Neural cell (in vitro differentiated cells): Measurements from ENCODE around the gene TRIM10. TPM values are rescaled to one million over a fixed set of nuclear protein-coding genes. Genes with fewer than 3 reads are reported as not detected.

Source experiments
- H2AFZ ChIP-seq: fragments of 200-600, 300-800 bp; sonication (generic), shearing (Covaris generic); 2 replicates; pipeline ENCODE4 v1.6.0; 2014; ENCODE audit warnings: low read depth, mild to moderate bottlenecking, antibody characterized with exemption, low read length, moderate library complexity
- H3F3A ChIP-seq: fragments of 200-600 bp; shearing (Covaris generic); 2 replicates; pipeline ENCODE4 v1.6.1; 2016; ENCODE audit warnings: mild to moderate bottlenecking, moderate library complexity, mixed read lengths, antibody characterized with exemption, low read length; ENCODE audit not compliant: insufficient read depth, poor library complexity, severe bottlenecking
- H3K27ac ChIP-seq: fragments of 200-600, 300-800 bp; sonication (generic), shearing (Covaris generic); 2 replicates; pipeline ENCODE4 v1.5.1; 2014; ENCODE audit warnings: mild to moderate bottlenecking, low read length, moderate library complexity
- H3K27me3 ChIP-seq: fragments of 300-800, 200-600 bp; sonication (generic), shearing (Covaris generic); 2 replicates; pipeline ENCODE4 v1.6.0; 2014; ENCODE audit warnings: mild to moderate bottlenecking, low read depth, low read length, moderate library complexity; ENCODE audit not compliant: insufficient read depth
- H3K36me3 ChIP-seq: fragments of 300-800, 200-600 bp; sonication (generic), shearing (Covaris generic); 2 replicates; pipeline ENCODE4 v1.5.1; 2014; ENCODE audit warnings: mild to moderate bottlenecking, antibody characterized with exemption, low read length, moderate library complexity; ENCODE audit not compliant: insufficient read depth
- H3K4me2 ChIP-seq: fragments of 300-800, 200-600 bp; sonication (generic), shearing (Covaris generic); 2 replicates; pipeline ENCODE4 v1.6.0; 2014; ENCODE audit warnings: mild to moderate bottlenecking, low read length
- H3K4me3 ChIP-seq: fragments of 300-800, 200-600 bp; sonication (generic), shearing (Covaris generic); 2 replicates; pipeline ENCODE4 v1.5.1; 2014; ENCODE audit warnings: mild to moderate bottlenecking, low read length, moderate library complexity
- H3K79me2 ChIP-seq: fragments of 200-600 bp; shearing (Covaris generic); replicated peaks from 2 replicates; pipeline ENCODE4 v1.6.0; 2014; ENCODE audit warnings: mild to moderate bottlenecking, low read length, moderate library complexity; ENCODE audit not compliant: insufficient read depth
- H3K9ac ChIP-seq: fragments of 300-800, 200-600 bp; sonication (generic), shearing (Covaris generic); 2 replicates; pipeline ENCODE4 v1.6.1; 2016; ENCODE audit warnings: mild to moderate bottlenecking, low read length, mixed read lengths
- H3K9me2 ChIP-seq: fragments of 200-600 bp; shearing (Covaris generic); 2 replicates; pipeline ENCODE4 v1.6.1; 2016; ENCODE audit warnings: mild to moderate bottlenecking, low read length, mixed read lengths; ENCODE audit not compliant: insufficient read depth
- H3K9me3 ChIP-seq: fragments of 200-600, 300-800 bp; sonication (generic), shearing (Covaris generic); 2 replicates; pipeline ENCODE4 v1.6.1; 2016; ENCODE audit warnings: mild to moderate bottlenecking, mixed run types, low read length, moderate library complexity, mixed read lengths
- H4K20me1 ChIP-seq: fragments of 200-600 bp; shearing (Covaris generic); 2 replicates; pipeline ENCODE4 v1.6.1; 2016; ENCODE audit warnings: mild to moderate bottlenecking, mixed run types; ENCODE audit not compliant: insufficient read depth
- CTCF ChIP-seq: fragments of 450-650 bp; IDR thresholded peaks from 2 replicates; pipeline ENCODE4 v1.5.1; 2014; ENCODE audit warnings: antibody characterized with exemption, mild to moderate bottlenecking, moderate library complexity; ENCODE audit not compliant: poor library complexity, severe bottlenecking
- EP300 ChIP-seq: fragments of 450-650 bp; conservative IDR thresholded peaks from 2 replicates; pipeline ENCODE4 v1.6.1; 2014; ENCODE audit warnings: antibody characterized with exemption, mild to moderate bottlenecking, moderate library complexity; ENCODE audit not compliant: poor library complexity, severe bottlenecking
- EZH2 ChIP-seq: fragments of 200-600, 300-800 bp; shearing (Covaris generic), sonication (generic); IDR thresholded peaks from 2 replicates; pipeline ENCODE4 v1.6.1; 2014; ENCODE audit warnings: antibody characterized with exemption, low read length, borderline replicate concordance, mild to moderate bottlenecking; ENCODE audit not compliant: insufficient read depth, poor library complexity, severe bottlenecking
- MXI1 ChIP-seq: fragments of 450-650 bp; conservative IDR thresholded peaks from 2 replicates; pipeline ENCODE4 v1.6.1; 2014; ENCODE audit warnings: antibody characterized with exemption, mild to moderate bottlenecking; ENCODE audit not compliant: poor library complexity, severe bottlenecking
- POLR2AphosphoS5 ChIP-seq: IDR thresholded peaks from 2 replicates; pipeline ENCODE4 v1.6.1; 2012
- RAD21 ChIP-seq: fragments of 450-650 bp; conservative IDR thresholded peaks from 2 replicates; pipeline ENCODE4 v1.6.1; 2014; ENCODE audit warnings: antibody characterized with exemption, mild to moderate bottlenecking, moderate library complexity
- REST ChIP-seq: IDR thresholded peaks from 2 replicates; pipeline ENCODE4 v1.6.1; 2012; ENCODE audit warnings: borderline replicate concordance
- SMC3 ChIP-seq: fragments of 450-650 bp; conservative IDR thresholded peaks from 2 replicates; pipeline ENCODE4 v1.6.1; 2014; ENCODE audit warnings: antibody characterized with exemption, mild to moderate bottlenecking, moderate library complexity; ENCODE audit not compliant: poor library complexity
- TAF1 ChIP-seq: IDR thresholded peaks from 2 replicates; pipeline ENCODE4 v1.6.1; 2012; ENCODE audit warnings: low read depth
- polyA plus RNA-seq: library from polyadenylated mRNA; depleted of rRNA; stranded (reverse); fragments of >200 nt; gene quantifications from 2 replicates; pipeline ENCODE4 v1.2.3, GENCODE V29; 2014

Gene TRIM10
- polyA plus RNA-seq, 1 donor from 2014 or later = not detected

GRCh38 chr6:30180145-30180544, 19.1 kb upstream of the TRIM10 start:
- no peak for TF ChIP-seq MXI1
- no peak for TF ChIP-seq SMC3
- TF ChIP-seq EZH2 = no peak
- TF ChIP-seq TAF1 = no peak
- TF ChIP-seq POLR2AphosphoS5 = no peak
- TF ChIP-seq REST = no peak
- TF ChIP-seq CTCF = no peak
- TF ChIP-seq EP300 = no peak
- no peak for TF ChIP-seq RAD21
- Histone ChIP-seq H3K9me2 (no peaks in the 10 kb centered on the region), H3K9me3 (no peaks in the 10 kb centered on the region), H3F3A (no peaks in the 10 kb centered on the region), H4K20me1 (no peaks in the 10 kb centered on the region), H3K4me3 (no peak overlapping the region), H3K9ac (no peak overlapping the region), H2AFZ (no peak overlapping the region), H3K36me3 (peaks cover 10% of the 10 kb centered on the region), H3K79me2 (no peaks in the 10 kb centered on the region), H3K27me3 (no peaks in the 10 kb centered on the region), H3K4me2 (no peak overlapping the region), H3K27ac (no peak overlapping the region)

- no peak for TF ChIP-seq CTCF
- TF ChIP-seq REST = no peak
- no peak for TF ChIP-seq POLR2AphosphoS5
- TF ChIP-seq SMC3 = no peak
- TF ChIP-seq EP300 = no peak
- no peak for TF ChIP-seq RAD21
- no peak for TF ChIP-seq TAF1
Measured at GRCh38 chr6:30178837-30179236, 17.8 kb upstream of the TRIM10 start.

More at GRCh38 chr6:30178837-30179236, 17.8 kb upstream of the TRIM10 start:
- Histone ChIP-seq H3K79me2 (no peaks in the 10 kb centered on the region), H2AFZ (no peak overlapping the region), H3K9me2 (no peaks in the 10 kb centered on the region), H3F3A (no peaks in the 10 kb centered on the region), H3K27me3 (no peaks in the 10 kb centered on the region), H4K20me1 (no peaks in the 10 kb centered on the region), H3K4me3 (no peak overlapping the region), H3K36me3 (no peaks in the 10 kb centered on the region), H3K4me2 (no peak overlapping the region), H3K9me3 (no peaks in the 10 kb centered on the region), H3K27ac (no peak overlapping the region), H3K9ac (no peak overlapping the region)
